Prostate gland (tissue), 2 donors: ENCODE data around the gene DFFB. TPM values are rescaled to one million over a fixed set of nuclear protein-coding genes. Genes with fewer than 3 reads are reported as not detected.

Experiments used
- DNase-seq: peaks from one replicate; pipeline ENCODE4 v3.0.0-alpha.2; 2019; ENCODE audit warnings: low spot score
- H3K27ac ChIP-seq, 2 donors: fragments of 200-600 bp; sonication (generic); 2 replicates each; pipeline ENCODE4 v1.5.1; 2017 to 2019
- H3K27me3 ChIP-seq: fragments of 200-600 bp; sonication (generic); replicated peaks from 2 replicates; pipeline ENCODE4 v1.5.1; 2019; ENCODE audit not compliant: insufficient read depth
- H3K36me3 ChIP-seq, 2 donors: fragments of 200-600 bp; sonication (generic); 1 replicate in 1 of 2; 2 replicates in 1 of 2; pipeline versions ENCODE4 v1.5.1 to v1.8.1; 2017 to 2019
- H3K4me1 ChIP-seq: fragments of 200-600 bp; sonication (generic); replicated peaks from 2 replicates; pipeline ENCODE4 v1.5.1; 2019
- H3K4me3 ChIP-seq, 2 donors: fragments of 200-600 bp; sonication (generic); 2 replicates each; pipeline ENCODE4 v1.5.1; 2017 to 2019
- H3K9me3 ChIP-seq: fragments of 200-600 bp; sonication (generic); 2 replicates; pipeline ENCODE4 v1.5.1; 2017
- POLR2A ChIP-seq: fragments of 450-650 bp; IDR thresholded peaks from one replicate; pipeline ENCODE4 v1.6.1; 2016; ENCODE audit warnings: antibody characterized with exemption, mild to moderate bottlenecking
- POLR2AphosphoS5 ChIP-seq: sonication (generic); formaldehyde crosslinking; IDR thresholded peaks from one replicate; pipeline ENCODE4 v1.6.1; 2017; ENCODE audit warnings: antibody characterized with exemption
- WGBS: methylation state at CpG from one replicate; pipeline ENCODE4 v1.1.5; 2018; 5-methylcytosine and 5-hydroxymethylcytosine counted together
- intact Hi-C: fragments of 100-400 bp; cut with DNase I; formaldehyde crosslinking; loops from one replicate; pipeline ENCODE4 v1.14.2; 2022
- total RNA-seq, 2 donors: library from RNA; depleted of rRNA; stranded (reverse); fragments of >200 nt; gene quantifications; one replicate each; pipeline ENCODE4 v1.1.0, GENCODE V29; 2016
- TF ChIP-seq, protein P1 (sequence below), 4 experiments: fragments of 200-600 bp in 2 of 4; fragments of 450-650 bp in 2 of 4; sonication (generic) in 2 of 4; IDR thresholded peaks; 1 replicate in 3 of 4; 2 replicates in 1 of 4; pipeline ENCODE4 v1.5.1; 2016 to 2019; ENCODE audit warnings: antibody characterized with exemption in 4 of 4, mild to moderate bottlenecking in 2 of 4, moderate library complexity in 2 of 4

The DFFB gene
- total RNA-seq, 2 donors from 2014 or later = 5.3 to 20.5 TPM

DNA sequence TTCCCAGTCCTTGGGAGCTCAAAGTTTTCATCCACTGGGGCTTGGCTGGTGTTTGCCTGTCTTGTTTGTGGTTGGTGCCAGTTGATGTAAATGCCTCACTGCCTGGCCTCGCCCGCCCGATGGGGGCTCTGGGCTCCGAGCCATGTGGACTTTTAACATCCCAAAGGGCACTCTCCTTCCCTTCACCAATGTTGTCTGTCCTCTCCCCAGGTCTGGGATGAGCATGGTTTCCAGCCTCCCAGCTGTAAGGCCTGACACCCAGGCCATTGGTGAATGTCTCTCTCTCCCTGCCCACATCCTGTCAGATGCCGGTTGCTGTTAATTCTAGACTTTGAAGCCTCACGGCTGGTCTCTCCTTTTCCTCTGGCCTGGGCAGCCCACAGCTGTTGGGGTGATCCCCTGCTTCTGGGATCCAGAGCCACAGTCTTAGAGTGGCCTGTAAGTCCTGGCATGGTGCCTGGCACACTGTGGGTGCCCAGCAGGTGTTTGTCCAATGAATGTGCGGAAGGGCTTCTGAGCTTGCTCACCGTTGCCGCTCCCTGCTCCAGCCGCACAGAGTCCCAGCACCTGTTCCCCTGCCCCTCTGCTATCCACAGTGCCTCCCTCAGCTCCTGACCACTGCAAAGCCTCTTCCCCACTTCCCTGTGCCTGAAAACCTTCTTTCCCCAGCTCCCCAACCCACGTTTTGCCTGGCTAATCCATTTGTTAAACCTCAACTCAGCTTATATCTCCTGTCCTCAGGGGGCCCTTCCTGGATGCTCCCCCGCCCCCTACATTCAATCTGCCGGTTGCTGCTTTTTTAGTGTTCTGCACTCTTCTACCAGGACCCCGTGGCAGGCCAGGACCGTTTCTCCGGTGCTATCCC, 46.1 kb downstream of the DFFB start:
- H3K4me1 ChIP-seq = no peaks in the 10 kb centered on the region
- no peaks in the 10 kb centered on the region for H3K36me3 ChIP-seq
- TF ChIP-seq, protein P1, sequence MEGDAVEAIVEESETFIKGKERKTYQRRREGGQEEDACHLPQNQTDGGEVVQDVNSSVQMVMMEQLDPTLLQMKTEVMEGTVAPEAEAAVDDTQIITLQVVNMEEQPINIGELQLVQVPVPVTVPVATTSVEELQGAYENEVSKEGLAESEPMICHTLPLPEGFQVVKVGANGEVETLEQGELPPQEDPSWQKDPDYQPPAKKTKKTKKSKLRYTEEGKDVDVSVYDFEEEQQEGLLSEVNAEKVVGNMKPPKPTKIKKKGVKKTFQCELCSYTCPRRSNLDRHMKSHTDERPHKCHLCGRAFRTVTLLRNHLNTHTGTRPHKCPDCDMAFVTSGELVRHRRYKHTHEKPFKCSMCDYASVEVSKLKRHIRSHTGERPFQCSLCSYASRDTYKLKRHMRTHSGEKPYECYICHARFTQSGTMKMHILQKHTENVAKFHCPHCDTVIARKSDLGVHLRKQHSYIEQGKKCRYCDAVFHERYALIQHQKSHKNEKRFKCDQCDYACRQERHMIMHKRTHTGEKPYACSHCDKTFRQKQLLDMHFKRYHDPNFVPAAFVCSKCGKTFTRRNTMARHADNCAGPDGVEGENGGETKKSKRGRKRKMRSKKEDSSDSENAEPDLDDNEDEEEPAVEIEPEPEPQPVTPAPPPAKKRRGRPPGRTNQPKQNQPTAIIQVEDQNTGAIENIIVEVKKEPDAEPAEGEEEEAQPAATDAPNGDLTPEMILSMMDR (IDR thresholded peaks at IDR 0.05) = no peak
- TF ChIP-seq POLR2A = no peak
- intact Hi-C loops = no loop called here
- H3K27ac ChIP-seq = no peak overlapping the region
- H3K9me3 ChIP-seq = no peaks in the 10 kb centered on the region
- no peaks in the 10 kb centered on the region for H3K27me3 ChIP-seq
- WGBS = 66% methylated on average over 16 of the region's 16 CpGs
- H3K4me3 ChIP-seq = no peak overlapping the region
- DNase-seq = no peak

DNA sequence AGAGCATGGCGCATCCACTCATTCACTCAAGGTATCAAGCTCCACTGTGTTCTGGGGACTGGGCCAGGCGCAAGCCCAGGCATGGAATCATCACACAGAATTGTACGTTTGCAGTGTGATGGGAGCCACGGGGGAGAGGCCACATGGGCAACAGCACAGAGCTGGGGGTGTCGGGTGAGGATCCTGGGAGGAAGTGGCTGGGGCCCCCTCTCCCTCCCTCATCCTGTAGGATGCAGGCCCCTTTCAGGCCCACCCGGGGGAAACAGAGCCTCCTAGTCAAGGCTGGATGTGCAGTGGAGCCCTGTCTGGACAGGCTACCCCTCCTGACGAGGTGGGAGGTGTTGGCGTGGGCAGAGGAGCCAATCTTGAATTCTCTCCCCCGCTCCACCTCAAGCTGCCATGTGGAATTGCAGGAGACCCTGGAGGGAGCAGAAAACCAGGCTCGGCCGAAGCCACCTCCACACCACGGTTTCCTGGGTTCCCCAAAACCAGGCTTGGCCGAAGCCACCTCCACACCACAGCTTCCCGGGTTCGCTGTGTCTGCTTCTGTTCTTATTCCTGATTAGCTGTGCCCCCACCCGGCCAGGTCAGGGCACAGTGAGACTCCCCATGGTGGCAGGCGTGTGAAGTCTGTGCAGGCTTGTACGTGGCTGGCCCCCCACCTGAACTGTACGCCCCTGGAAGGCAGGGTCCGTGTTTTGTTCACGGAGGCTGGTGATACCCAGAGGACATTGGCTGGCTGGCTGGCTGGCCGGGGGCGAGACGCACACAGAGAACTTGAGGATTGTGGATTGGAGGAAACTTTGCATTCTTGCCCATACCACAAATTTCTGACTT, 46.9 kb downstream of the DFFB start:
- H3K36me3 ChIP-seq = no peaks in the 10 kb centered on the region
- intact Hi-C loops = no loop called here

DNA sequence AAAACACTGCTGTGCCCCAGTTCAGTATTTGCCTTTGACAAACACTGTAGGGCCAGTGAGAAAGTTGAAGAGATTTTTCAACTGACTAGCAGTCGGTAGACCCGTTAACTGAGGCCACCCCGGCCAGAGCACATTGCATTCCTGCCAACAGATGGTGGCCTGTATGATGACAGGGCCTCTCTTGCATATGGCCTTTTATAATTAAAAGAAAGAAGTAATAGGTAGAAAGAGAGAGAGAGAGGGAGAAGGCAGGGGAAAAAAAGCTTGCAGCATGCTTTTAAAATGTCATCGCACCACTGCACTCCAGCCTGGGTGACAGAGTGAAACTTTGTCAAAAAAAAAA, 47.5 kb downstream of the DFFB start:
- H3K4me3 ChIP-seq = no peak overlapping the region
- H3K36me3 ChIP-seq = no peaks in the 10 kb centered on the region
- no peaks in the 10 kb centered on the region for H3K4me1 ChIP-seq
- H3K9me3 ChIP-seq = no peaks in the 10 kb centered on the region
- intact Hi-C loops = no loop called here
- TF ChIP-seq POLR2A = no peak
- TF ChIP-seq POLR2AphosphoS5 = no peak
- TF ChIP-seq, protein P1 (IDR thresholded peaks at IDR 0.05) = no peak
- no peak for DNase-seq
- 78% methylated on average over 4 of the region's 4 CpGs for WGBS
- H3K27ac ChIP-seq = no peak overlapping the region
- H3K27me3 ChIP-seq = no peaks in the 10 kb centered on the region

More for the DNA sequence above, 46.9 kb downstream of the DFFB start:
- TF ChIP-seq, protein P1 (IDR thresholded peaks at IDR 0.05) = no peak
- no peak for TF ChIP-seq POLR2AphosphoS5
- TF ChIP-seq POLR2A = no peak
- Histone ChIP-seq H3K27ac (no peak overlapping the region), H3K4me3 (no peak overlapping the region), H3K27me3 (no peaks in the 10 kb centered on the region), H3K4me1 (no peaks in the 10 kb centered on the region), H3K9me3 (no peaks in the 10 kb centered on the region)
- DNase-seq = no peak
- 75% methylated on average over 24 of the region's 24 CpGs for WGBS

DNA sequence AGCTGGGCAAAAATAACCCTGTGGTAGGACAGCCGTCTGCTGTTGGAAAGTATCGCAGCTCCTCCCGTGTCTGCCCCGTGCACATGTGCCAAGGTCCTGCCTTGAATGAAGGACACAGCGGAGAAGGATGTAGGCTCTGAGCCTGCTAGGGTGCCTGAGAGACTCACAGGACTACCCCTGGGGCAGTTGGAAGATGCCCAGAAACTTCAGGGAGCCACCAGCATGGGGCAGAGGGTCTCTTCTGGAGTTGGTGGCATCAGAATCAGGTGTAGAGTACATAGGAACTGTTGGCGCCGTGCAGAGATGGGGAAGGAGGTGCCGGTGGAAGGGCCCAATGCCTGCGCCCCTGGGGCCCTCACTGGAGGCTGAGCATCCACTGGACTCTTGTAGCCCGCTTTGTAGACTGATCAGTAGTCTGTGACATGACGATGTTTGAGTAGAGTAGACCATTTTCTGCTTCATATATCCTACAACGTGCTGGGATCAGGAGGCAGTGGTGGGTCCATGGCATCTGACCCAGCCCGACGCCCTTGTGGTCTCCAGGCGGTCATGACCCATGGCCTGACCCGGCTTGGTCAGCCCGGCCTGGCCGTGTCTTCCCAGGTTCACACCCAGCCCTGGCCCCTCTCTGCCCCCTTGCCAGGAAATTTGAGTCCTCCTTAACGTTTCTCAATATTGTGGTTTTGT, 48.1 kb downstream of the DFFB start:
- H3K36me3 ChIP-seq = no peaks in the 10 kb centered on the region
- WGBS = 87% methylated on average over 19 of the region's 19 CpGs
- no peak overlapping the region for H3K27ac ChIP-seq
- no peak for DNase-seq
- TF ChIP-seq POLR2AphosphoS5 = no peak
- H3K4me1 ChIP-seq = no peaks in the 10 kb centered on the region
- no peak overlapping the region for H3K4me3 ChIP-seq
- H3K27me3 ChIP-seq = no peaks in the 10 kb centered on the region
- intact Hi-C loops = no loop called here
- H3K9me3 ChIP-seq = no peaks in the 10 kb centered on the region
